HCT116 (cell line): ENCODE results near the gene LHFPL6. TPM values are rescaled to one million over a fixed set of nuclear protein-coding genes. Genes with fewer than 3 reads are reported as not detected.

Experiments used
- ATAC-seq: fragments of 200-7000 bp; cut with Tn5 transposase; 2 replicates; pipeline ENCODE4 v1.9.1; 2020; ENCODE audit warnings: mild to moderate bottlenecking, moderate library complexity
- BruUV-seq: library from RNA; stranded (reverse); fragments of 400-500 nt; replicated peaks from 2 replicates; lab custom pipeline; 2021; lab: Mats Ljungman, UMichigan
- CTCF ChIA-PET: fragments of 300-600 bp; sonication (Branson Sonifier 250); formaldehyde crosslinking; loops from one replicate; lab custom pipeline; 2021; ENCODE audit warnings: antibody characterized with exemption; lab: Charles Lee
- POLR2A ChIA-PET: fragments of 300-600, 350-600 bp; sonication (Branson Sonifier 250); formaldehyde crosslinking; loops from one replicate; lab custom pipeline; 2021; ENCODE audit warnings: antibody characterized with exemption; lab: Charles Lee
- RAD21 ChIA-PET, 2 experiments: fragments of 300-600 bp; sonication (Branson Sonifier 250); formaldehyde crosslinking; loops; one replicate each; lab custom pipeline; 2023; ENCODE audit warnings: low total read pairs in 2 of 2; ENCODE audit not compliant: uncharacterized antibody in 2 of 2, unreplicated experiment in 2 of 2, low non-redundant PET in 1 of 2; lab: Charles Lee
- DNase-seq: peaks from one replicate; pipeline ENCODE4 v3.0.0-alpha.2; 2010; ENCODE audit warnings: low read depth, low spot score
- H2AFZ ChIP-seq: fragments of 200-600 bp; shearing (Covaris generic), sonication (generic); 2 replicates; pipeline ENCODE4 v1.6.1; 2017; ENCODE audit warnings: low read depth, mixed run types, mixed read lengths, antibody characterized with exemption, low read length; ENCODE audit not compliant: poor library complexity, severe bottlenecking
- H3K27ac ChIP-seq: 2 replicates; pipeline ENCODE4 v1.5.1; 2012; ENCODE audit warnings: low read depth, low read length
- H3K27me3 ChIP-seq: fragments of 200-600 bp; sonication (generic); 2 replicates; pipeline ENCODE4 v1.6.1; 2016; ENCODE audit warnings: mixed run types, low read length, mixed read lengths; ENCODE audit not compliant: insufficient read depth
- H3K36me3 ChIP-seq, 2 experiments: fragments of 200-500 bp in 1 of 2; fragments of 200-600 bp in 1 of 2; sonication (Bioruptor generic) in 1 of 2; sonication (generic) in 1 of 2; 2 replicates each; pipeline versions ENCODE4 v1.5.1 to v1.6.1; 2014 to 2016; ENCODE audit warnings: low read length in 2 of 2, inconsistent platforms in 1 of 2, mixed read lengths in 1 of 2, mixed run types in 1 of 2; ENCODE audit not compliant: insufficient read depth in 2 of 2, control insufficient read depth in 1 of 2
- H3K4me1 ChIP-seq, 2 experiments: fragments of 200-600 bp in 1 of 2; sonication (generic) in 1 of 2; 2 replicates each; pipeline versions ENCODE4 v1.5.1 to v1.6.1; 2012 to 2017; ENCODE audit warnings: low read length in 2 of 2, inconsistent platforms in 1 of 2, mild to moderate bottlenecking in 1 of 2, mixed read lengths in 1 of 2, mixed run types in 1 of 2, moderate library complexity in 1 of 2; ENCODE audit not compliant: insufficient read depth in 2 of 2, control insufficient read depth in 1 of 2
- H3K4me2 ChIP-seq: fragments of 200-600 bp; sonication (generic); 2 replicates; pipeline ENCODE4 v1.6.1; 2017; ENCODE audit warnings: mixed run types, low read length, mixed read lengths
- H3K4me3 ChIP-seq, 2 experiments: fragments of 200-600 bp in 1 of 2; sonication (generic) in 1 of 2; replicated peaks in 1 of 2; 2 replicates each; pipeline ENCODE4 v1.5.1; 2011 to 2016; ENCODE audit warnings: low read length in 2 of 2, control low read depth in 1 of 2, low read depth in 1 of 2, mild to moderate bottlenecking in 1 of 2, mixed read lengths in 1 of 2, mixed run types in 1 of 2
- H3K79me2 ChIP-seq: fragments of 200-600 bp; sonication (generic); 2 replicates; pipeline ENCODE4 v1.6.1; 2017; ENCODE audit warnings: mild to moderate bottlenecking, mixed run types, low read length, moderate library complexity, mixed read lengths; ENCODE audit not compliant: insufficient read depth
- H3K9ac ChIP-seq: fragments of 200-600 bp; sonication (generic); 2 replicates; pipeline ENCODE4 v1.6.1; 2016; ENCODE audit warnings: low read length, mixed read lengths
- H3K9me2 ChIP-seq: fragments of 200-600 bp; sonication (generic), shearing (Covaris generic); 2 replicates; pipeline ENCODE4 v1.6.1; 2017; ENCODE audit warnings: mixed run types, mild to moderate bottlenecking, moderate library complexity; ENCODE audit not compliant: insufficient read depth
- H3K9me3 ChIP-seq, 2 experiments: fragments of 200-500 bp in 1 of 2; fragments of 200-600 bp in 1 of 2; sonication (Bioruptor generic) in 1 of 2; sonication (generic) in 1 of 2; 2 replicates each; pipeline ENCODE4 v1.6.1; 2014 to 2017; ENCODE audit warnings: low read length in 2 of 2, mixed read lengths in 2 of 2, inconsistent platforms in 1 of 2, low read depth in 1 of 2, mild to moderate bottlenecking in 1 of 2, mixed run types in 1 of 2, moderate library complexity in 1 of 2; ENCODE audit not compliant: control insufficient read depth in 1 of 2, insufficient read depth in 1 of 2
- H4K20me1 ChIP-seq: fragments of 200-600 bp; sonication (generic), shearing (Covaris generic); 2 replicates; pipeline ENCODE4 v1.6.1; 2017; ENCODE audit warnings: mixed run types, mild to moderate bottlenecking, moderate library complexity; ENCODE audit not compliant: insufficient read depth
- CBX3 ChIP-seq: IDR thresholded peaks from 2 replicates; pipeline ENCODE4 v1.6.1; 2012; ENCODE audit warnings: low read depth
- CEBPB ChIP-seq: IDR thresholded peaks from 2 replicates; pipeline ENCODE4 v1.6.1; 2012; ENCODE audit warnings: low read depth
- CTCF ChIP-seq, 3 experiments: fragments of 200-600 bp in 1 of 3; sonication (generic) in 1 of 3; IDR thresholded peaks in 2 of 3; conservative IDR thresholded peaks in 1 of 3; 2 replicates each; pipeline ENCODE4 v1.5.1; 2012 to 2017; ENCODE audit warnings: low read depth in 2 of 3, low read length in 2 of 3, antibody characterized with exemption in 1 of 3, borderline replicate concordance in 1 of 3, control low read depth in 1 of 3, mild to moderate bottlenecking in 1 of 3, mixed read lengths in 1 of 3, mixed run types in 1 of 3, moderate library complexity in 1 of 3; ENCODE audit not compliant: insufficient read depth in 1 of 3
- ELF1 ChIP-seq: IDR thresholded peaks from 2 replicates; pipeline ENCODE4 v1.6.1; 2012; ENCODE audit warnings: low read depth, borderline replicate concordance
- EZH2 ChIP-seq: fragments of 200-600 bp; sonication (generic); IDR thresholded peaks from 2 replicates; pipeline ENCODE4 v1.6.1; 2017; ENCODE audit warnings: antibody characterized with exemption, mixed run types
- EZH2phosphoT487 ChIP-seq: fragments of 200-600 bp; IDR thresholded peaks from 2 replicates; pipeline ENCODE4 v1.6.1; 2018; ENCODE audit warnings: antibody characterized with exemption, borderline replicate concordance
- FOSL1 ChIP-seq: IDR thresholded peaks from 2 replicates; pipeline ENCODE4 v1.6.1; 2012; ENCODE audit warnings: low read depth
- JUND ChIP-seq: IDR thresholded peaks from 2 replicates; pipeline ENCODE4 v1.6.1; 2012
- POLR2A ChIP-seq: IDR thresholded peaks from 2 replicates; pipeline ENCODE4 v1.7.0; 2011; ENCODE audit warnings: borderline replicate concordance; ENCODE audit not compliant: insufficient read depth, insufficient read length; ENCODE audit errors: extremely low read depth
- RAD21 ChIP-seq: IDR thresholded peaks from 2 replicates; pipeline ENCODE4 v1.6.1; 2012; ENCODE audit warnings: low read depth, mild to moderate bottlenecking
- SIN3A ChIP-seq: IDR thresholded peaks from 2 replicates; pipeline ENCODE4 v1.6.1; 2012; ENCODE audit warnings: low read depth
- SP1 ChIP-seq: IDR thresholded peaks from 2 replicates; pipeline ENCODE4 v1.6.1; 2012; ENCODE audit warnings: low read depth
- YY1 ChIP-seq: IDR thresholded peaks from 2 replicates; pipeline ENCODE4 v1.6.1; 2011; ENCODE audit warnings: low read length, low read depth, moderate library complexity, mild to moderate bottlenecking; ENCODE audit not compliant: insufficient replicate concordance; ENCODE audit errors: extremely low read depth
- ZFX ChIP-seq: fragments of 450-650 bp; IDR thresholded peaks from 2 replicates; pipeline ENCODE4 v1.6.1; 2017
- intact Hi-C: fragments of 100-400 bp; cut with micrococcal nuclease; formaldehyde crosslinking; loops from 2 replicates; pipeline ENCODE4 v1.10.0; 2022
- total RNA-seq: library from RNA; stranded (reverse); gene quantifications from one replicate; pipeline ENCODE4 v1.2.1, GENCODE V29; 2021; ENCODE audit not compliant: unreplicated experiment
- TF ChIP-seq, protein P1 (sequence below): IDR thresholded peaks from 2 replicates; pipeline ENCODE4 v1.6.1; 2012
- TF ChIP-seq, protein P2 (sequence below): IDR thresholded peaks from 2 replicates; pipeline ENCODE4 v1.6.1; 2011; ENCODE audit warnings: mild to moderate bottlenecking, low read length, moderate library complexity; ENCODE audit not compliant: insufficient replicate concordance; ENCODE audit errors: extremely low read depth

LHFPL6 gene
- total RNA-seq, 1 experiment from 2014 or later: 0.22 TPM

DNA sequence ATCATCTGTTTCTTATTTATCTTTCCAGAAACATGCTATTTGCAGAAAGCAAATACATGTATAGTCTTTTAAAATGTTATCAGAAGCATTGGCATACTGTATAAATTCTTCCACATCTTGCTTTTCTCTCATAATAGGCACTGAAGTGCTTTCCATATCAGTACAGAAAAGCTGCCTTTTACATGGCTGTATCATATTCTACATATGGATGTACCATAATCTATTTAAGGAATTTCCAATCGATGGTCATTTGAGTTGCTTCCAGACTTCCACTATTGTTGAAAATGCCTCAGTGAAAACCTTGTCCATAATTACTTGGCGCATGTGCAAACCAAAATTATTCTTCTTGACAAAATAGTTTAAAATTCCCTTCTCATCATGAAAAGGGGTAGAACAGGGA is 272.5 kb downstream of the LHFPL6 start:
- H2AFZ ChIP-seq: no peak overlapping the region
- BruUV-seq: no TSS peak
- H3K4me3 ChIP-seq: no peak overlapping the region
- ChIA-PET POLR2A (no interaction called here), CTCF (no interaction called here), RAD21 (no interaction called here)
- ATAC-seq (no peak), DNase-seq (no peak)
- H3K9me3 ChIP-seq: no peaks in the 10 kb centered on the region
- no peaks in the 10 kb centered on the region for H3K36me3 ChIP-seq
- H3K9ac ChIP-seq: no peak overlapping the region
- H3K79me2 ChIP-seq: no peaks in the 10 kb centered on the region
- intact Hi-C loops: no loop called here
- no peaks in the 10 kb centered on the region for H4K20me1 ChIP-seq
- no peak overlapping the region for H3K27ac ChIP-seq
- TF ChIP-seq CBX3 (no peak), ZFX (no peak), POLR2A (no peak), JUND (no peak), FOSL1 (no peak)
- TF ChIP-seq, protein P1, sequence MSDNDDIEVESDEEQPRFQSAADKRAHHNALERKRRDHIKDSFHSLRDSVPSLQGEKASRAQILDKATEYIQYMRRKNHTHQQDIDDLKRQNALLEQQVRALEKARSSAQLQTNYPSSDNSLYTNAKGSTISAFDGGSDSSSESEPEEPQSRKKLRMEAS: no peak
- no peak overlapping the region for H3K4me2 ChIP-seq
- no peaks in the 10 kb centered on the region for H3K9me2 ChIP-seq
- no peaks in the 10 kb centered on the region for H3K4me1 ChIP-seq
- H3K27me3 ChIP-seq: no peaks in the 10 kb centered on the region; the same call in 1 of the 2 replicates

DNA sequence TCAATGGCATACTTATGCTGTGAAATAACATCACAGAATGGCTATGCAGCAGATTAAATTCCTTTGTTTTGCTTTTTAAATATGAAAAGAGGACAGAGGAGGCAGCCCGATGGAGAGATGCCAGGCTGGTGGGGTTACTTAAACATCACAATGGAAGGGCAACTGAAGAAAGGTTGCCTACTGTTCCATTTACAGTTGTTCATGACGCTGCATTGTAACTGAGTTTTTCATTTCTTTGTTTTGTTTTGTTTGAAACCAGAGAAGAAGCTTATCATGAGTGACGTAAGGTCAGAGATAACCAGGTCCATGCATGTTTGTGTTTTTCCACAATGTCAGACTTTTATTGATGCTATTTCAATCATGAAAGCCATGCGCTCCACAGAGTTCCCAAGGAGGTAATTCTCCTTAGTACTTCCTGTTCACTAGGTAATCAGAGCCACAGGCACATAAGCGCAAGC is 273.8 kb downstream of the LHFPL6 start:
- Histone ChIP-seq H3K4me3 (no peak overlapping the region), H3K9me3 (no peaks in the 10 kb centered on the region), H3K9ac (no peak overlapping the region), H4K20me1 (no peaks in the 10 kb centered on the region), H2AFZ (no peak overlapping the region), H3K9me2 (no peaks in the 10 kb centered on the region), H3K4me1 (no peaks in the 10 kb centered on the region), H3K36me3 (no peaks in the 10 kb centered on the region), H3K79me2 (no peaks in the 10 kb centered on the region), H3K27ac (no peak overlapping the region), H3K4me2 (no peak overlapping the region), H3K27me3 (no peaks in the 10 kb centered on the region; the same call in 1 of the 2 replicates)
- ChIA-PET POLR2A (no interaction called here), CTCF (no interaction called here), RAD21 (no interaction called here)
- no TSS peak for BruUV-seq
- ATAC-seq (no peak), DNase-seq (no peak)
- intact Hi-C loops: no loop called here
- TF ChIP-seq CEBPB (no peak), CTCF (IDR thresholded peaks at IDR 0.05 in 2 of 3, conservative IDR thresholded peaks at IDR 0.05 in 1 of 3; ENCODE audit: borderline replicate concordance in 1 of 3, insufficient read depth in 1 of 3, low read depth in 2 of 3, low read length in 2 of 3) (no peak), YY1 (no peak), EZH2phosphoT487 (no peak), CBX3 (no peak), SP1 (no peak), ELF1 (no peak), RAD21 (no peak), SIN3A (no peak), ZFX (no peak), EZH2 (no peak)
- TF ChIP-seq, protein P1: no peak
- TF ChIP-seq, protein P2, sequence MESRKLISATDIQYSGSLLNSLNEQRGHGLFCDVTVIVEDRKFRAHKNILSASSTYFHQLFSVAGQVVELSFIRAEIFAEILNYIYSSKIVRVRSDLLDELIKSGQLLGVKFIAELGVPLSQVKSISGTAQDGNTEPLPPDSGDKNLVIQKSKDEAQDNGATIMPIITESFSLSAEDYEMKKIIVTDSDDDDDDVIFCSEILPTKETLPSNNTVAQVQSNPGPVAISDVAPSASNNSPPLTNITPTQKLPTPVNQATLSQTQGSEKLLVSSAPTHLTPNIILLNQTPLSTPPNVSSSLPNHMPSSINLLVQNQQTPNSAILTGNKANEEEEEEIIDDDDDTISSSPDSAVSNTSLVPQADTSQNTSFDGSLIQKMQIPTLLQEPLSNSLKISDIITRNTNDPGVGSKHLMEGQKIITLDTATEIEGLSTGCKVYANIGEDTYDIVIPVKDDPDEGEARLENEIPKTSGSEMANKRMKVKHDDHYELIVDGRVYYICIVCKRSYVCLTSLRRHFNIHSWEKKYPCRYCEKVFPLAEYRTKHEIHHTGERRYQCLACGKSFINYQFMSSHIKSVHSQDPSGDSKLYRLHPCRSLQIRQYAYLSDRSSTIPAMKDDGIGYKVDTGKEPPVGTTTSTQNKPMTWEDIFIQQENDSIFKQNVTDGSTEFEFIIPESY: no peak
